Measurements from ENCODE around the gene KLF3. TPM values are rescaled to one million over a fixed set of nuclear protein-coding genes. Genes with fewer than 3 reads are reported as not detected.

Gene KLF3
- total RNA-seq, 1 experiment from 2014 or later: 37.5 TPM

DNA sequence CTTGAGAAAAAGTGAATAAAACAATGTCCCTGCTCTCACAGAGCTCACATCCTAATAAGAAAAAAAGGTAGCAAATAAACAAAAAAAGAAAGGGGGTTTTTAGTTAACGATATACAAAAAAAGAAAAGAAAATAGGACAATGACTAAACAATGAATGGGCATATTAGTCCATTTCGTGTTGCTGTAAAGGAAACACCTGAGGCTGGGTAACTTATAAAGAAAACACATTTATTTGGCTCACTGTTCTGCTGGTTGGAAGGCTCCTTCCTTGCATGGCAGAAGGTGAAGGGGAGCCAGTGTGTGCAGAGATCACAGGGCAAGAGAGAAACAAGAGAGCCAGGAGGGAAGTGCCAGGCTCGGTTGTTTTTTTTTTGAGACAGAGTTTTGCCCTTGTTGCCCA is 4.7 kb upstream of the KLF3 start:
- H3K36me3 ChIP-seq (ENCODE audit: low read depth): no peaks in the 10 kb centered on the region
- no peak overlapping the region for H2AFZ ChIP-seq
- ChIA-PET POLR2A (ENCODE audit: unreplicated experiment) (no interaction called here), CTCF (no interaction called here)
- no peaks in the 10 kb centered on the region for H3F3A ChIP-seq (ENCODE audit: insufficient read depth, low read depth)
- H3K4me2 ChIP-seq: no peak overlapping the region
- intact Hi-C loops (cut with micrococcal nuclease; ENCODE audit: unreplicated experiment): no loop called here
- no peak overlapping the region for H3K27ac ChIP-seq
- H3K27me3 ChIP-seq (ENCODE audit: insufficient read depth, low read depth): no peaks in the 10 kb centered on the region
- no peak for DNase-seq
- TF ChIP-seq EZH2 (IDR thresholded peaks at IDR 0.05; ENCODE audit: low read depth): no peak
- TF ChIP-seq, protein P1, sequence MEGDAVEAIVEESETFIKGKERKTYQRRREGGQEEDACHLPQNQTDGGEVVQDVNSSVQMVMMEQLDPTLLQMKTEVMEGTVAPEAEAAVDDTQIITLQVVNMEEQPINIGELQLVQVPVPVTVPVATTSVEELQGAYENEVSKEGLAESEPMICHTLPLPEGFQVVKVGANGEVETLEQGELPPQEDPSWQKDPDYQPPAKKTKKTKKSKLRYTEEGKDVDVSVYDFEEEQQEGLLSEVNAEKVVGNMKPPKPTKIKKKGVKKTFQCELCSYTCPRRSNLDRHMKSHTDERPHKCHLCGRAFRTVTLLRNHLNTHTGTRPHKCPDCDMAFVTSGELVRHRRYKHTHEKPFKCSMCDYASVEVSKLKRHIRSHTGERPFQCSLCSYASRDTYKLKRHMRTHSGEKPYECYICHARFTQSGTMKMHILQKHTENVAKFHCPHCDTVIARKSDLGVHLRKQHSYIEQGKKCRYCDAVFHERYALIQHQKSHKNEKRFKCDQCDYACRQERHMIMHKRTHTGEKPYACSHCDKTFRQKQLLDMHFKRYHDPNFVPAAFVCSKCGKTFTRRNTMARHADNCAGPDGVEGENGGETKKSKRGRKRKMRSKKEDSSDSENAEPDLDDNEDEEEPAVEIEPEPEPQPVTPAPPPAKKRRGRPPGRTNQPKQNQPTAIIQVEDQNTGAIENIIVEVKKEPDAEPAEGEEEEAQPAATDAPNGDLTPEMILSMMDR (conservative IDR thresholded peaks at IDR 0.05): no peak
- no peaks in the 10 kb centered on the region for H4K20me1 ChIP-seq (ENCODE audit: insufficient read depth)
- H3K9me3 ChIP-seq (ENCODE audit: insufficient read depth, low read depth): no peaks in the 10 kb centered on the region
- peaks cover 16% of the 10 kb centered on the region for H3K79me2 ChIP-seq (ENCODE audit: low read depth)
- BruUV-seq (replicated peaks): no TSS peak
- peaks cover 11% of the 10 kb centered on the region; the same call in 1 of the 2 replicates for H3K4me1 ChIP-seq (replicated peaks; ENCODE audit: insufficient read depth)
- H3K4me3 ChIP-seq: no peak overlapping the region
- no peaks in the 10 kb centered on the region for H3K9me2 ChIP-seq (ENCODE audit: insufficient read depth)

GRCh38 chr4:38660838-38661237 is 3.2 kb upstream of the KLF3 start:
- no peak overlapping the region for H3K4me3 ChIP-seq
- no peak overlapping the region for H3K4me2 ChIP-seq
- H3K36me3 ChIP-seq (ENCODE audit: low read depth): no peaks in the 10 kb centered on the region
- no TSS peak for BruUV-seq (replicated peaks)
- H3K27ac ChIP-seq: no peak overlapping the region
- no peaks in the 10 kb centered on the region for H3K9me2 ChIP-seq (ENCODE audit: insufficient read depth)
- ChIA-PET POLR2A (ENCODE audit: unreplicated experiment) (interaction anchor here (0.7 kb wide), 1 partner anchor 10 kb away, joined by 11 read pairs; no protein-coding TSS in a partner anchor), CTCF (no interaction called here)
- peaks cover 11% of the 10 kb centered on the region; the same call in 1 of the 2 replicates for H3K4me1 ChIP-seq (replicated peaks; ENCODE audit: insufficient read depth)
- DNase-seq: no peak
- no peaks in the 10 kb centered on the region for H3K9me3 ChIP-seq (ENCODE audit: insufficient read depth, low read depth)
- intact Hi-C loops (cut with micrococcal nuclease; ENCODE audit: unreplicated experiment): loop anchor here (10.0 kb wide), 1 partner anchor 374 kb away; the partner anchor contains the start of gene TMEM156
- no peaks in the 10 kb centered on the region for H3K27me3 ChIP-seq (ENCODE audit: insufficient read depth, low read depth)
- H3F3A ChIP-seq (ENCODE audit: insufficient read depth, low read depth): peaks cover 8% of the 10 kb centered on the region
- H3K79me2 ChIP-seq (ENCODE audit: low read depth): peaks cover 30% of the 10 kb centered on the region
- H2AFZ ChIP-seq: no peak overlapping the region
- no peaks in the 10 kb centered on the region for H4K20me1 ChIP-seq (ENCODE audit: insufficient read depth)
- no peak for TF ChIP-seq EZH2 (IDR thresholded peaks at IDR 0.05; ENCODE audit: low read depth)
- TF ChIP-seq, protein P1 (conservative IDR thresholded peaks at IDR 0.05): no peak

DNA sequence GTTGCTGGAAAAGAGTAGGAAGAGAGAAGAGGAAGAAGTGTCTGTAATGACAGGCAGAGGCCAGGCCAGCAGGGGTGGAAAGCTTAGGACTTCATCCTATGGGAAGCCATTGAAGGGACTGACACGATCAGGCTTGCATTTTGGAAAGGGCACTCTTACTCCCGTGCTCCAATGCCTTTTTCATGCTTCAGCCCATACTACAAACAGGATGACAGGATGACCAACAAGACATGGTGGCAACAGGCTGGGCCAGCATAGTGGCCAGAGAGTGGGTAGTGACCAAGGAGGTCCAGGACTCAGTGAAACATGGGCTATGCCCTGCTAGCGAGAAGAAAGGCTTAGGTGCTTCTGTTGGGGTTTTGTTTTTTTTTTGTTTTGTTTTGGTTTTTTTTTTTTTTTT is 2.6 kb upstream of the KLF3 start:
- intact Hi-C loops (cut with micrococcal nuclease; ENCODE audit: unreplicated experiment): loop anchor here (10.0 kb wide), 1 partner anchor 373 kb away; the partner anchor contains the start of gene TMEM156
- CTCF ChIA-PET: no interaction called here

More for the DNA sequence above, 2.6 kb upstream of the KLF3 start:
- no peaks in the 10 kb centered on the region for H3K27me3 ChIP-seq (ENCODE audit: insufficient read depth, low read depth)
- H3K9me3 ChIP-seq (ENCODE audit: insufficient read depth, low read depth): no peaks in the 10 kb centered on the region
- POLR2A ChIA-PET (ENCODE audit: unreplicated experiment): no interaction called here
- no peak overlapping the region for H3K4me2 ChIP-seq
- no peaks in the 10 kb centered on the region for H3K9me2 ChIP-seq (ENCODE audit: insufficient read depth)
- BruUV-seq (replicated peaks): no TSS peak
- no peak overlapping the region for H3K27ac ChIP-seq
- TF ChIP-seq, protein P1 (conservative IDR thresholded peaks at IDR 0.05): no peak
- TF ChIP-seq EZH2 (IDR thresholded peaks at IDR 0.05; ENCODE audit: low read depth): no peak
- peaks cover 5% of the 10 kb centered on the region; the same call in 1 of the 2 replicates for H3K36me3 ChIP-seq (ENCODE audit: low read depth)
- H3F3A ChIP-seq (ENCODE audit: insufficient read depth, low read depth): peaks cover 13% of the 10 kb centered on the region
- H3K79me2 ChIP-seq (ENCODE audit: low read depth): peaks cover 35% of the 10 kb centered on the region
- peaks cover 15% of the 10 kb centered on the region; the same call in 1 of the 2 replicates for H3K4me1 ChIP-seq (replicated peaks; ENCODE audit: insufficient read depth)
- no peaks in the 10 kb centered on the region for H4K20me1 ChIP-seq (ENCODE audit: insufficient read depth)
- no peak overlapping the region for H3K4me3 ChIP-seq
- no peak overlapping the region for H2AFZ ChIP-seq
- no peak for DNase-seq

All from PC-9 (cell line).